DMS153 treated with DMSO at 0.1 percent for 48 hours (cell line): ENCODE data around the gene KBTBD13.
"Not testable (repeated sequence)": the region's sequence is repeated elsewhere in the genome, so short reads cannot be mapped to it uniquely, and the experiment has no call there.

Experiments used
- DNase-seq: peaks from one replicate; lab custom pipeline; 2025; ENCODE audit not compliant: unreplicated experiment; lab: John Stamatoyannopoulos, UW

The KBTBD13 gene

GRCh38 chr15:65076486-65077290 lies at the start of gene KBTBD13:
Gene KBTBD13, plus strand, starts transcription at chr15:65076746. Its CDS starts 70 bp downstream, at chr15:65076816.
- DNase-seq: no peak

- no peak for DNase-seq
Observed at GRCh38 chr15:65026756-65027155, 49.8 kb upstream of the KBTBD13 start.

GRCh38 chr15:65027593-65027992 lies 49.0 kb upstream of the KBTBD13 start:
- DNase-seq: no peak

GRCh38 chr15:65028338-65028737 lies 48.2 kb upstream of the KBTBD13 start:
- DNase-seq: no peak

DNA sequence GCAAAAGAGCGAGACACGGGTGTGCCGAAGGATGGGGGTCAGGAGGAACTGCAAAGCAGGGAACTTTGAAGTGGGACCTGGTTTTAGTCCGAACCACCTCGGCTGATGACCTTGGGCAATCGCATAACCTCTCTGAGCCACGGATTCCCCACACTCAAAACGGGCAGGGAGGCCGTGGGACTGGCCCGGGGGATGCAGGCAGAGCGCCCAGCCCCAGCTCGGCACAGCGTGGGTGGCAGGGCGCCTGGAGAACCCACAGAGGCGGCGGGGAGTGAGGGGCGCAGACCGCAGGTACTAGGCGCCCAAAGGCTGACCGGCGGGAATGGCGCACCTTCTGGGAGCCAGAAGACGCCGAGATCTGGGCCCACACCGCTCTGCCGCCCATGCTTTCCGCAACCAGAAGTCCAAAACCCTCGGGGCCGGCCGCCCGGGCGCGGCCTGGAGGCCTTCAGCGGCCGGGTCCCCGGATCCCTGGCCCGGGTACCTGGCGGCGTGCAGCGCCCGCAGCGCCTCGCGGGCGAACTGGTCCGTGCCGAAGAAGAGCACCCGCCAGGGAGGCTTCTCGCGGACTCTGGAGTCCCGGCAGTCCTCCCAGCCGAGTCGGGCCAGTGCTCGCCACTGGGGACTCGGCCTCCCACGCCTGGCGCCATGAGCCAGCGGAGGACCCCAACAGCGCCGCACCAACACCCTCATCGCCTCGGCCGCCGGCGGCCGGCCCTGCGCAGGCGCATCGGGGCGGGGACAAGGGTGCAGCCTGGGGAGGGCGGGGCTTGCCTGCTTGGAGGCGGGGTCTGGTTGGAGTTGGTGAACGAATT lies 47.4 kb upstream of the KBTBD13 start, which contains the start of gene MTFMT:
MTFMT (minus strand) TSS at position 719 of the 815 bp plus-strand sequence; CDS start at position 693, 26 bp downstream.
- DNase-seq: peak; percentile 8

- DNase-seq: no peak
Observed at GRCh38 chr15:65029736-65030208, 46.8 kb upstream of the KBTBD13 start.

DNA sequence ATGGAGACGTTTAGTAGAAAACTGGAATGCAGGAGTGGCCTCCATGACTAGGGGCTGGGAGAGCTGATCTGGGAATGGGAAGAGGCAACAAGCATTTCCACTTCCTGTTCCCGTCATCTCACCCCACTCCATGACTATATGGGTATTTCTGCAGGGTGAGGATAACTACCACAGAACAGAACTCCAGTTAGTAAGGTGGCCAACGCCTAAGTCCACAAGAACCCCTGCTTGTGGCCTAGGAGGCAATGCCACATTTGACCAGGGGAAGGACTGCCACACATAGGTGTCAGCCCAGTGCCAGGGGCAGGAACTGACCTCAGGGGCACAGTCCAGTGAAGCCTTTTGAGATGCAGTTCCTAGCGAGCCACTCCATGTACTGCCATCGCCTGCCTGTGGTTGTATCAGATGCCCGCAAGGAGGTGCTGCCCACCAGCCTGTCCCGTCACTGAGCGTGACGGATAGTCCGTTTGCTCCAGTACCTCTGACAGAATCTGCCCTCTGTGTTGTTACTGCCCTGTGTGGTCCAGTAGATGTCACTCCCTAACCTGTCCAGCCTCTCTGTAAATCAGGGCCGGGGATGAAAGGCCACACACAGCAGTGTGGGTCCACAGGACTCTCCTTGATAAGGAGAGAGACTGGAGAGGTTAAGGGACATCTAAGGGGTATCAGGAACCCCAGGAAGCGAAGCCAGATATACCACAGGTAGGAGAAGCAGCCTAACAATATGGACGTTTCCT lies 43.6 kb upstream of the KBTBD13 start:
- DNase-seq: peak; percentile 1

- DNase-seq: no peak
Observed at GRCh38 chr15:65033659-65034269, 42.8 kb upstream of the KBTBD13 start.

GRCh38 chr15:65034719-65035118 lies 41.8 kb upstream of the KBTBD13 start:
- no peak for DNase-seq

- no peak for DNase-seq
Observed at GRCh38 chr15:65037309-65037708, 39.2 kb upstream of the KBTBD13 start.

- no peak for DNase-seq
Observed at GRCh38 chr15:65038428-65038827, 38.1 kb upstream of the KBTBD13 start.

- no peak for DNase-seq
Observed at GRCh38 chr15:65038836-65039235, 37.7 kb upstream of the KBTBD13 start.

- DNase-seq: no peak
Observed at GRCh38 chr15:65040461-65040860, 36.1 kb upstream of the KBTBD13 start.

- no peak for DNase-seq
Observed at GRCh38 chr15:65041787-65042186, 34.8 kb upstream of the KBTBD13 start.

GRCh38 chr15:65042776-65043327 lies 33.7 kb upstream of the KBTBD13 start:
- no peak for DNase-seq

DNA sequence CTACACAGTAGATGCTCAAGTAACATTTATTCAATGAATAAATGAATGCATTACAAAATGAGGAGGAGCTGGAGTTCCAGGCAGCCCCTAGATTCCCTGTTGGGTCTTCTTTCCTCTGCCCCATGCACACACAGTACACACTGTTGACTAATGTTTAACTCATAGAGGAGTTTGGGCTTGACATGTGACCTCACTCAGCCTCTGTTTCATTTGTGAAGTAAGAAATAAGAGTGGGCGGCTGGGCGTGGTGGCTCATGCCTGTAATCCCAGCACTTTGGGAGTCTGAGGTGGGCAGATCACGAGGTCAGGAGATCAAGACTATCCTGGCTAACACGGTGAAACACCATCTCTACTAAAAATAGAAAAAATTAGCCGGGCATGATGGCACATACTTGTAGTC lies 32.3 kb upstream of the KBTBD13 start:
- not testable (repeated sequence) for DNase-seq

DNA sequence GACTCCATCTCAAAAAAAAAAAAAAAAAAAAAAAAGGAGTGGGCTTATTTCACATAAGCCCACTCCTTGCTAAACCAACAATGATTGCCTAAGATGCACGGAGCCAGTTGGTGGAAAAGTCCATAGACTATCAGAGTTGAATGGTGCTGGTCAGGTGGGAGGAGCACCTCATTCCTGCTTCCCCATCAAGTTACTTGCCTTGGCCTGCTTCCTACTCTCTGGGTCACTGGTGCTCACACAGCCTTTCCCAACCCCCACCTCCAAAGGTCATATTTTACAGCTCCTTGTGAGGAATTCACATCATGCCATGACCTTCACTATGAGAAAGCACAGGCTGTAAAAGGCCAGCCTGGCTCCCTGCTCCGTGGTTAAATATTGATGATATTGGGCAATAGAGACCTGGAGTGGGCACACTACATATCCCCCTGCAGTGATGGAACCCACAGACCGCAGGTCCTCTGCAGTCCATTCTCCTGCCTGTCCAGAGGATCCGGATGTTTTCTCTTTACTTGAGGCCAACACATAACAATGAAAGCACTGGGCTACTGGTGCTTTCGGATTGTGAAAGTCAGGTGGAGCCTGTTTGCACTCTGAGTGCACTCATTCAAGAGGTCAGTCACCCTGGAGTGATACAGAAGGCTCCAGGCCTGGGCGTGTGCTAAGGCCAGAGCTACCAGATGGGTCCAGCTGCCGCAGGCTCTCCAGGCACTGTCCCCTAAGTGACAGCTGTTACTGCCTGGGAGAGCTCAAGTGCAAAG lies 31.6 kb upstream of the KBTBD13 start, which contains the start of gene SLC51B:
SLC51B (plus strand) TSS at position 664 of the 758 bp plus-strand sequence. CDS start 4,618 bp downstream, outside the sequence.
- no peak for DNase-seq

GRCh38 chr15:65048241-65048640 lies 28.3 kb upstream of the KBTBD13 start:
- DNase-seq: no peak

DNA sequence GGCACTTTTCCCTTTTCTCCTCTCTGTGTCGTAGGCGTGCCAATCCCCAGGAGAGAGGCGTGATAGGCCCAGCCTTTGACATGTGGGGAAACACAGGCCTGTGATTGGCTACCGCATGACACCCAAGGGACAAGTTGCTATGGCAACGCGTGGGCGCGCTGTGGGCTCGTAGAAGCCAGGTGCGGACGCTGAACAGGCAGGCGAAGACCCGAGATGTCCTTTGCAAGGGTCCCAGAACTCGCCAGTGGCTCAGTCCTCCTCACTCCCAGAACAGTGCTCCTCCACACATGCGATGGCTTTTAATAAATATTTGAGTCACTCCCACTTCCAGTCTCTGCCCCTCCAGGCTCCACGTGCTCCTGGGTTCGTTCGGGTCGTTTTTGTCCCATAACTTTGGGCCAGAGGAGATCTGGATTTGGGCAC lies 27.1 kb upstream of the KBTBD13 start:
- peak; percentile 52 for DNase-seq
